MG63 (cell line): Measurements from ENCODE around the gene ZNF230. TPM values are rescaled to one million over a fixed set of nuclear protein-coding genes. Genes with fewer than 3 reads are reported as not detected.

Source experiments
- DNase-seq: peaks from one replicate; pipeline ENCODE4 v3.0.0-alpha.2; 2020
- H3K27me3 ChIP-seq: fragments of 250-450 bp; sonication (Bioruptor Pico); 2 replicates; pipeline ENCODE4 v1.5.1; 2020; ENCODE audit warnings: mild to moderate bottlenecking, moderate library complexity
- H3K36me3 ChIP-seq: fragments of 250-450 bp; sonication (Bioruptor Pico); 2 replicates; pipeline ENCODE4 v1.5.1; 2020; ENCODE audit warnings: mild to moderate bottlenecking, moderate library complexity
- H3K4me3 ChIP-seq: fragments of 250-450 bp; sonication (Bioruptor Pico); 2 replicates; pipeline ENCODE4 v1.5.1; 2020; ENCODE audit warnings: mild to moderate bottlenecking, moderate library complexity
- H3K9me3 ChIP-seq: fragments of 250-450 bp; sonication (Bioruptor Pico); 2 replicates; pipeline ENCODE4 v1.5.1; 2020; ENCODE audit warnings: mild to moderate bottlenecking, moderate library complexity
- total RNA-seq: library from RNA; depleted of rRNA; stranded (reverse); fragments of >200 nt; shearing (Covaris generic); gene quantifications from 2 replicates; pipeline ENCODE4 v1.2.3, GENCODE V29; 2014; ENCODE audit warnings: low replicate concordance; rRNA removed

The ZNF230 gene
- total RNA-seq: 1.2 and 3.9 TPM in 2 replicates

- peak; percentile 95 for DNase-seq
- Histone ChIP-seq H3K27me3 (no peaks in the 10 kb centered on the region), H3K9me3 (peaks cover 10% of the 10 kb centered on the region), H3K36me3 (peaks cover 12% of the 10 kb centered on the region), H3K4me3 (peak within 1 kb of the TSS; percentile 96)
Observed at GRCh38 chr19:44002566-44003460, at the start of gene ZNF230. Gene ZNF230 (plus strand): TSS chr19:44002957. CDS start chr19:44007079, 4,122 bp downstream.

GRCh38 chr19:43956827-43957226, 45.9 kb upstream of the ZNF230 start:
- no peaks in the 10 kb centered on the region; the same call in 1 of the 2 replicates for H3K36me3 ChIP-seq
- no peak for DNase-seq
- H3K4me3 ChIP-seq: no peak overlapping the region
- no peaks in the 10 kb centered on the region for H3K27me3 ChIP-seq
- H3K9me3 ChIP-seq: peaks cover 5% of the 10 kb centered on the region

- peaks cover 8% of the 10 kb centered on the region for H3K9me3 ChIP-seq
- H3K27me3 ChIP-seq: no peaks in the 10 kb centered on the region
- no peak overlapping the region for H3K4me3 ChIP-seq
- no peaks in the 10 kb centered on the region; the same call in 1 of the 2 replicates for H3K36me3 ChIP-seq
- DNase-seq: no peak
Observed at GRCh38 chr19:43957891-43958290, 44.9 kb upstream of the ZNF230 start.

- no peak for DNase-seq
- Histone ChIP-seq H3K9me3 (peaks cover 31% of the 10 kb centered on the region), H3K27me3 (no peaks in the 10 kb centered on the region), H3K36me3 (peaks cover 16% of the 10 kb centered on the region), H3K4me3 (no peak overlapping the region)
Observed at GRCh38 chr19:43960411-43960810, 42.3 kb upstream of the ZNF230 start.

GRCh38 chr19:43966079-43966694, 36.6 kb upstream of the ZNF230 start:
- DNase-seq: no peak
- Histone ChIP-seq H3K4me3 (no peak overlapping the region), H3K9me3 (peaks cover 71% of the 10 kb centered on the region), H3K27me3 (no peaks in the 10 kb centered on the region), H3K36me3 (peaks cover 44% of the 10 kb centered on the region)

- DNase-seq: no peak
- no peaks in the 10 kb centered on the region for H3K27me3 ChIP-seq
- H3K4me3 ChIP-seq: no peak overlapping the region
- peaks cover 47% of the 10 kb centered on the region for H3K9me3 ChIP-seq
- H3K36me3 ChIP-seq: no peaks in the 10 kb centered on the region
Observed at GRCh38 chr19:43976732-43977131, 26.0 kb upstream of the ZNF230 start.

GRCh38 chr19:43983544-43983911, 19.2 kb upstream of the ZNF230 start:
- DNase-seq: no peak
- peak overlapping the region; percentile 63 for H3K4me3 ChIP-seq
- peaks cover 9% of the 10 kb centered on the region for H3K9me3 ChIP-seq
- no peaks in the 10 kb centered on the region for H3K27me3 ChIP-seq
- no peaks in the 10 kb centered on the region for H3K36me3 ChIP-seq

GRCh38 chr19:43983912-43984686, 18.7 kb upstream of the ZNF230 start, which contains the start of gene ZNF155:
Gene ZNF155 (plus strand): TSS chr19:43984188. CDS start chr19:43988544, 4,356 bp downstream.
- no peaks in the 10 kb centered on the region for H3K36me3 ChIP-seq
- H3K9me3 ChIP-seq: peaks cover 6% of the 10 kb centered on the region
- H3K4me3 ChIP-seq: peak within 1 kb of the TSS; percentile 63
- H3K27me3 ChIP-seq: no peaks in the 10 kb centered on the region
- DNase-seq: peak; percentile 93

GRCh38 chr19:43984687-43985000, 18.1 kb upstream of the ZNF230 start:
- no peak for DNase-seq
- Histone ChIP-seq H3K9me3 (peaks cover 6% of the 10 kb centered on the region; the same call in 1 of the 2 replicates), H3K27me3 (no peaks in the 10 kb centered on the region), H3K4me3 (peak overlapping the region; percentile 63), H3K36me3 (no peaks in the 10 kb centered on the region)

- DNase-seq: peak; percentile 72
- no peak overlapping the region for H3K4me3 ChIP-seq
- peaks cover 6% of the 10 kb centered on the region for H3K9me3 ChIP-seq
- no peaks in the 10 kb centered on the region for H3K27me3 ChIP-seq
- peaks cover 5% of the 10 kb centered on the region for H3K36me3 ChIP-seq
Observed at GRCh38 chr19:43997631-43998290, 5.0 kb upstream of the ZNF230 start.

GRCh38 chr19:44002212-44002565, 568 bp upstream of the ZNF230 start:
- no peaks in the 10 kb centered on the region for H3K27me3 ChIP-seq
- H3K9me3 ChIP-seq: peaks cover 12% of the 10 kb centered on the region
- no peak for DNase-seq
- H3K4me3 ChIP-seq: peak overlapping the region; percentile 96
- peaks cover 6% of the 10 kb centered on the region for H3K36me3 ChIP-seq

GRCh38 chr19:44003461-44004009, 778 bp downstream of the ZNF230 start:
- H3K4me3 ChIP-seq: peak overlapping the region; percentile 96
- H3K27me3 ChIP-seq: no peaks in the 10 kb centered on the region
- DNase-seq: no peak
- H3K9me3 ChIP-seq: peaks cover 8% of the 10 kb centered on the region
- peaks cover 19% of the 10 kb centered on the region for H3K36me3 ChIP-seq

GRCh38 chr19:44005973-44006372, 3.2 kb downstream of the ZNF230 start:
- DNase-seq: no peak
- Histone ChIP-seq H3K9me3 (peaks cover 27% of the 10 kb centered on the region), H3K27me3 (no peaks in the 10 kb centered on the region), H3K4me3 (no peak overlapping the region), H3K36me3 (peaks cover 44% of the 10 kb centered on the region)

- Histone ChIP-seq H3K36me3 (peaks cover 52% of the 10 kb centered on the region), H3K9me3 (peaks cover 33% of the 10 kb centered on the region), H3K27me3 (no peaks in the 10 kb centered on the region), H3K4me3 (no peak overlapping the region)
- no peak for DNase-seq
Observed at GRCh38 chr19:44007473-44007872, 4.7 kb downstream of the ZNF230 start.

- H3K4me3 ChIP-seq: no peak overlapping the region
- no peaks in the 10 kb centered on the region for H3K27me3 ChIP-seq
- H3K9me3 ChIP-seq: peaks cover 35% of the 10 kb centered on the region
- DNase-seq: no peak
- peaks cover 52% of the 10 kb centered on the region for H3K36me3 ChIP-seq
Observed at GRCh38 chr19:44010468-44010867, 7.7 kb downstream of the ZNF230 start.

- DNase-seq: no peak
- Histone ChIP-seq H3K9me3 (peaks cover 8% of the 10 kb centered on the region), H3K4me3 (no peak overlapping the region), H3K36me3 (no peaks in the 10 kb centered on the region), H3K27me3 (no peaks in the 10 kb centered on the region)
Observed at GRCh38 chr19:44019498-44019897, 16.7 kb downstream of the ZNF230 start.
